SK-N-SH (cell line): ENCODE measurements around the gene RAB10. TPM values are rescaled to one million over a fixed set of nuclear protein-coding genes. Genes with fewer than 3 reads are reported as not detected.

Experiments
- CTCF ChIA-PET: fragments of 300-600, 350-600 bp; formaldehyde crosslinking; extraction: SDS; loops from one replicate; lab custom pipeline; 2021; lab: Yijun Ruan, JAX
- POLR2A ChIA-PET: fragments of 350-600 bp; sonication (Branson Sonifier 250); formaldehyde crosslinking; extraction: SDS; loops from one replicate; lab custom pipeline; 2020; ENCODE audit warnings: antibody characterized with exemption, inconsistent platforms; lab: Yijun Ruan, JAX
- DNase-seq: peaks from one replicate; pipeline ENCODE4 v3.0.0; 2012
- H2AFZ ChIP-seq: fragments of 200-600 bp; sonication (generic); 2 replicates; pipeline ENCODE4 v1.8.1; 2016; ENCODE audit warnings: antibody characterized with exemption, mild to moderate bottlenecking, low read depth
- H3F3A ChIP-seq: fragments of 200-600 bp; sonication (generic); replicated peaks from 2 replicates; pipeline ENCODE3; 2016; ENCODE audit warnings: antibody characterized with exemption, mild to moderate bottlenecking; ENCODE audit not compliant: insufficient read depth
- H3K27ac ChIP-seq, 2 experiments: fragments of 200-500 bp in 1 of 2; fragments of 200-600 bp in 1 of 2; sonication (Bioruptor generic) in 1 of 2; sonication (generic), shearing (Covaris generic) in 1 of 2; 2 replicates each; pipeline versions ENCODE4 v1.5.1 to v1.6.1; 2014 to 2016; ENCODE audit warnings: low read depth in 2 of 2, inconsistent platforms in 1 of 2, low read length in 1 of 2, mild to moderate bottlenecking in 1 of 2, mixed read lengths in 1 of 2
- H3K27me3 ChIP-seq: fragments of 200-600 bp; sonication (generic), shearing (Covaris generic); 2 replicates; pipeline ENCODE4 v1.6.1; 2016; ENCODE audit warnings: mixed run types; ENCODE audit not compliant: insufficient read depth
- H3K36me3 ChIP-seq, 2 experiments: fragments of 200-500 bp in 1 of 2; fragments of 200-600 bp in 1 of 2; sonication (Bioruptor generic) in 1 of 2; sonication (generic) in 1 of 2; replicated peaks in 1 of 2; 2 replicates each; pipeline versions ENCODE3 to v1.5.1; 2014 to 2016; ENCODE audit warnings: low read length in 1 of 2, mild to moderate bottlenecking in 1 of 2; ENCODE audit not compliant: insufficient read depth in 2 of 2, control insufficient read depth in 1 of 2
- H3K4me1 ChIP-seq, 2 experiments: fragments of 200-500 bp in 1 of 2; fragments of 200-600 bp in 1 of 2; sonication (Bioruptor generic) in 1 of 2; sonication (generic), shearing (Covaris generic) in 1 of 2; 2 replicates each; pipeline versions ENCODE4 v1.5.1 to v1.6.1; 2014 to 2016; ENCODE audit warnings: low read depth in 1 of 2, low read length in 1 of 2, mixed run types in 1 of 2; ENCODE audit not compliant: insufficient read depth in 2 of 2, control insufficient read depth in 1 of 2
- H3K4me2 ChIP-seq: fragments of 200-600 bp; sonication (generic), shearing (Covaris generic); 2 replicates; pipeline ENCODE4 v1.6.1; 2017; ENCODE audit warnings: mixed run types
- H3K4me3 ChIP-seq, 2 experiments: fragments of 200-500 bp in 1 of 2; fragments of 200-600 bp in 1 of 2; sonication (Bioruptor generic) in 1 of 2; sonication (generic), shearing (Covaris generic) in 1 of 2; 2 replicates each; pipeline versions ENCODE4 v1.5.1 to v1.8.1; 2014 to 2016; ENCODE audit warnings: low read depth in 2 of 2, inconsistent platforms in 1 of 2, low read length in 1 of 2, mild to moderate bottlenecking in 1 of 2, mixed read lengths in 1 of 2, moderate library complexity in 1 of 2
- H3K79me2 ChIP-seq: fragments of 200-600 bp; sonication (generic); 2 replicates; pipeline ENCODE4 v1.8.1; 2017; ENCODE audit warnings: mild to moderate bottlenecking; ENCODE audit not compliant: insufficient read depth
- H3K9ac ChIP-seq: fragments of 200-600 bp; sonication (generic); 2 replicates; pipeline ENCODE4 v1.6.1; 2017; ENCODE audit warnings: mixed run types
- H3K9me2 ChIP-seq: fragments of 200-600 bp; sonication (generic); 2 replicates; pipeline ENCODE4 v1.6.1; 2017; ENCODE audit warnings: mixed run types
- H3K9me3 ChIP-seq: fragments of 200-600 bp; sonication (generic); 2 replicates; pipeline ENCODE4 v1.6.1; 2017; ENCODE audit warnings: mixed run types, mild to moderate bottlenecking, moderate library complexity
- H4K20me1 ChIP-seq: fragments of 200-600 bp; sonication (generic); 2 replicates; pipeline ENCODE4 v1.6.1; 2017; ENCODE audit warnings: mild to moderate bottlenecking, mixed run types; ENCODE audit not compliant: insufficient read depth
- CHD2 ChIP-seq: fragments of 150-350 bp; IDR thresholded peaks from 2 replicates; pipeline ENCODE4 v1.6.1; 2018; ENCODE audit warnings: low read length; ENCODE audit not compliant: partially characterized antibody
- CTCF ChIP-seq: fragments of 200-600 bp; sonication (generic); IDR thresholded peaks from 2 replicates; pipeline ENCODE4 v1.6.1; 2017; ENCODE audit warnings: antibody characterized with exemption, mild to moderate bottlenecking, moderate library complexity
- FOXJ3 ChIP-seq: sonication (generic); formaldehyde crosslinking; IDR thresholded peaks from 2 replicates; pipeline ENCODE4 v1.5.1; 2020; ENCODE audit warnings: mild to moderate bottlenecking, missing genetic modification reagents
- JUND ChIP-seq: IDR thresholded peaks from 2 replicates; pipeline ENCODE4 v1.4.0; 2012
- MAX ChIP-seq: IDR thresholded peaks from 2 replicates; pipeline ENCODE4 v1.4.0; 2012; ENCODE audit warnings: low read depth
- MEF2A ChIP-seq: IDR thresholded peaks from 2 replicates; pipeline ENCODE4 v1.4.0; 2012; ENCODE audit warnings: low read depth, borderline replicate concordance
- MXI1 ChIP-seq: IDR thresholded peaks from 2 replicates; pipeline ENCODE4 v1.6.1; 2012; ENCODE audit warnings: mild to moderate bottlenecking, low read depth, low read length, improper control_type of control experiment
- NFIC ChIP-seq: IDR thresholded peaks from 2 replicates; pipeline ENCODE4 v1.4.0; 2012; ENCODE audit warnings: borderline replicate concordance
- NRF1 ChIP-seq: IDR thresholded peaks from 2 replicates; pipeline ENCODE4 v1.6.1; 2012; ENCODE audit warnings: low read depth, mild to moderate bottlenecking, low read length
- PBX3 ChIP-seq: IDR thresholded peaks from 2 replicates; pipeline ENCODE4; 2012
- POLR2AphosphoS5 ChIP-seq: IDR thresholded peaks from 2 replicates; pipeline ENCODE4 v1.6.1; 2012; ENCODE audit warnings: low read depth, low read length
- RAD21 ChIP-seq: IDR thresholded peaks from 2 replicates; pipeline ENCODE4 v1.6.1; 2012; ENCODE audit warnings: mild to moderate bottlenecking, low read length
- RCOR1 ChIP-seq: fragments of 150-350 bp; IDR thresholded peaks from 2 replicates; pipeline ENCODE4 v1.6.1; 2017; ENCODE audit warnings: antibody characterized with exemption, low read length
- RFX5 ChIP-seq: IDR thresholded peaks from 2 replicates; pipeline ENCODE4 v1.6.1; 2012; ENCODE audit warnings: mild to moderate bottlenecking, improper control_type of control experiment, low read length
- SMC3 ChIP-seq: IDR thresholded peaks from 2 replicates; pipeline ENCODE4 v1.6.1; 2012; ENCODE audit warnings: low read depth, low read length, improper control_type of control experiment
- TCF12 ChIP-seq: IDR thresholded peaks from 2 replicates; pipeline ENCODE4 v1.4.0; 2012
- USF2 ChIP-seq: fragments of 150-350 bp; IDR thresholded peaks from 2 replicates; pipeline ENCODE4 v1.6.1; 2017; ENCODE audit warnings: antibody characterized with exemption, low read length, low read depth, borderline replicate concordance
- YY1 ChIP-seq: IDR thresholded peaks from 2 replicates; pipeline ENCODE4 v1.4.0; 2012; ENCODE audit warnings: low read depth, mild to moderate bottlenecking
- ZBTB33 ChIP-seq: IDR thresholded peaks from 2 replicates; pipeline ENCODE4 v1.4.0; 2012; ENCODE audit warnings: low read depth, borderline replicate concordance
- WGBS: methylation state at CpG from one replicate; pipeline ENCODE4 v1.1.6; 2017; ENCODE audit warnings: low lambda C conversion rate; 5-methylcytosine and 5-hydroxymethylcytosine counted together
- polyA plus RNA-seq, 3 experiments: library from polyadenylated mRNA; depleted of rRNA; stranded (reverse); fragments of >200 nt; gene quantifications; 2 replicates each; pipeline ENCODE4 v1.2.3, GENCODE V29; 2012

RAB10 gene
- polyA plus RNA-seq, 1 of the 3 experiments (the other 2 are of a cell fraction) = 47.5 TPM

GRCh38 chr2:26077291-26077690, 43.4 kb downstream of the RAB10 start:
- Histone ChIP-seq H3K4me3 (no peak overlapping the region), H3K27ac (no peak overlapping the region), H3K36me3 (peaks cover 0 to 21% of the 10 kb centered on the region in 2 experiments), H3K4me2 (no peak overlapping the region), H3K9me2 (no peaks in the 10 kb centered on the region), H3F3A (peaks cover 7% of the 10 kb centered on the region), H3K4me1 (peaks cover 3 to 5% of the 10 kb centered on the region in 2 experiments; a peak in 3 of 4 replicates)
- ChIA-PET POLR2A (no interaction called here), CTCF (interaction anchor here (8.5 kb wide), 1 partner anchor 10 kb away, joined by 65 read pairs; no protein-coding TSS in a partner anchor)
- TF ChIP-seq RAD21 = no peak
- TF ChIP-seq RCOR1 = no peak
- no peak for TF ChIP-seq USF2
- TF ChIP-seq YY1 = no peak
- no peak for TF ChIP-seq ZBTB33
- TF ChIP-seq SMC3 = no peak
- TF ChIP-seq POLR2AphosphoS5 = no peak
- TF ChIP-seq RFX5 = no peak
- no peak for TF ChIP-seq JUND
- TF ChIP-seq PBX3 = no peak
- TF ChIP-seq FOXJ3 (CRISPR knock-in tag) = no peak
- TF ChIP-seq MAX = no peak
- no peak for TF ChIP-seq CTCF
- no peak for TF ChIP-seq NFIC
- TF ChIP-seq TCF12 = no peak
- TF ChIP-seq MEF2A = no peak
- no peak for TF ChIP-seq MXI1
- TF ChIP-seq NRF1 = no peak
- TF ChIP-seq CHD2 = no peak
- TF ChIP-seq, all 33 proteins: peak for 0
- Histone ChIP-seq H4K20me1 (peaks cover 82% of the 10 kb centered on the region), H3K9me3 (peaks cover 6% of the 10 kb centered on the region; the same call in 1 of the 2 replicates), H3K79me2 (peaks cover 100% of the 10 kb centered on the region), H3K9ac (no peak overlapping the region), H3K27me3 (no peaks in the 10 kb centered on the region), H2AFZ (no peak overlapping the region)
- no peak for DNase-seq
- WGBS = 87% methylated on average over 2 of the region's 2 CpGs
